T1000 (cell line): ENCODE measurements around the gene EIF4EBP2.

Experiments
- DNase-seq: peaks from one replicate; lab custom pipeline; 2025; ENCODE audit warnings: mixed read lengths; lab: John Stamatoyannopoulos, UW

The EIF4EBP2 gene

GRCh38 chr10:70432561-70433263 is 28.8 kb downstream of the EIF4EBP2 start:
- no peak for DNase-seq

- no peak for DNase-seq
Observed at GRCh38 chr10:70433581-70434280, 29.8 kb downstream of the EIF4EBP2 start.

GRCh38 chr10:70435241-70436085 is 31.5 kb downstream of the EIF4EBP2 start:
- no peak for DNase-seq

GRCh38 chr10:70437721-70438120 is 33.8 kb downstream of the EIF4EBP2 start:
- DNase-seq, result no peak

- no peak for DNase-seq
Observed at GRCh38 chr10:70440296-70441160, 36.6 kb downstream of the EIF4EBP2 start.

GRCh38 chr10:70441161-70441894 is 37.4 kb downstream of the EIF4EBP2 start, which contains the start of gene NODAL:
Gene NODAL, minus strand, starts transcription at chr10:70441681. Its CDS starts 14 bp downstream, at chr10:70441667.
- no peak for DNase-seq

GRCh38 chr10:70441895-70442309 is 38.0 kb downstream of the EIF4EBP2 start:
- no peak for DNase-seq

- DNase-seq, result no peak
Observed at GRCh38 chr10:70442332-70442988, 38.5 kb downstream of the EIF4EBP2 start.

GRCh38 chr10:70444744-70445143 is 40.8 kb downstream of the EIF4EBP2 start:
- no peak for DNase-seq

- no peak for DNase-seq
Observed at GRCh38 chr10:70445718-70446657, 42.0 kb downstream of the EIF4EBP2 start.

GRCh38 chr10:70448236-70448635 is 44.3 kb downstream of the EIF4EBP2 start:
- DNase-seq, result no peak

- DNase-seq, result no peak
Observed at GRCh38 chr10:70455213-70455630, 51.3 kb downstream of the EIF4EBP2 start.

- DNase-seq, result no peak
Observed at GRCh38 chr10:70456164-70456563, 52.2 kb downstream of the EIF4EBP2 start.

- no peak for DNase-seq
Observed at GRCh38 chr10:70457759-70458305, 53.9 kb downstream of the EIF4EBP2 start.

GRCh38 chr10:70458329-70459060 is 54.5 kb downstream of the EIF4EBP2 start:
- DNase-seq, result no peak

- DNase-seq, result no peak
Observed at GRCh38 chr10:70459061-70459773, 55.3 kb downstream of the EIF4EBP2 start.

- no peak for DNase-seq
Observed at GRCh38 chr10:70459774-70460490, 56.0 kb downstream of the EIF4EBP2 start.
